HepG2 (cell line): Measurements from ENCODE around the gene C3orf18. TPM values are rescaled to one million over a fixed set of nuclear protein-coding genes. Genes with fewer than 3 reads are reported as not detected.

Experiments
- ATAC-seq: fragments of 200-7000 bp; cut with Tn5 transposase; 3 replicates; pipeline ENCODE4 v1.9.1; 2020; ENCODE audit warnings: mild to moderate bottlenecking, moderate library complexity
- BruUV-seq: library from RNA; stranded (reverse); fragments of 400-500 nt; replicated peaks from 2 replicates; lab custom pipeline; 2021; lab: Mats Ljungman, UMichigan
- CTCF ChIA-PET: fragments of 300-600 bp; formaldehyde crosslinking; extraction: SDS; loops from one replicate; lab custom pipeline; 2021; ENCODE audit warnings: low total read pairs, inconsistent platforms, low intra/inter-chr PET ratio; lab: Yijun Ruan, JAX
- POLR2A ChIA-PET: fragments of 350-600 bp; sonication (Branson Sonifier 250); formaldehyde crosslinking; loops from one replicate; lab custom pipeline; 2020; ENCODE audit warnings: antibody characterized with exemption, inconsistent platforms; lab: Yijun Ruan, JAX
- DNase-seq: peaks from one replicate; pipeline ENCODE4 v3.0.0-alpha.2; 2015; ENCODE audit warnings: low spot score
- FAIRE-seq: peaks from 3 replicates; lab custom pipeline; 2011; peaks lifted over from hg19 to GRCh38; lab: Jason Lieb, UNC
- H2AFZ ChIP-seq: one replicate; pipeline ENCODE4 v1.6.1; 2011; ENCODE audit warnings: low read length, inconsistent platforms
- H3K27ac ChIP-seq: fragments of 300-600 bp; 3 replicates; pipeline ENCODE4 v1.8.0; 2011; ENCODE audit warnings: mixed run types, mild to moderate bottlenecking, mixed read lengths, low read length, inconsistent platforms; ENCODE audit not compliant: insufficient read depth; ENCODE audit errors: extremely low read length
- H3K27me3 ChIP-seq, 2 experiments: fragments of 200-600 bp in 1 of 2; 2 replicates in 1 of 2; 3 replicates in 1 of 2; pipeline versions ENCODE4 v1.6.0 to v1.8.0; 2011; ENCODE audit warnings: low read length in 2 of 2, mild to moderate bottlenecking in 2 of 2, moderate library complexity in 2 of 2, inconsistent platforms in 1 of 2; ENCODE audit not compliant: insufficient read depth in 2 of 2, control insufficient read depth in 1 of 2
- H3K36me3 ChIP-seq, 2 experiments: fragments of 200-600 bp in 1 of 2; replicated peaks in 1 of 2; 2 replicates in 1 of 2; 3 replicates in 1 of 2; pipeline versions ENCODE4 v1.5.1 to v1.8.0; 2011; ENCODE audit warnings: low read length in 2 of 2, inconsistent platforms in 1 of 2; ENCODE audit not compliant: insufficient read depth in 2 of 2, control insufficient read depth in 1 of 2
- H3K4me1 ChIP-seq: 2 replicates; pipeline ENCODE4 v1.5.1; 2012; ENCODE audit warnings: low read length, inconsistent platforms; ENCODE audit not compliant: insufficient read depth
- H3K4me2 ChIP-seq: 2 replicates; pipeline ENCODE4 v1.6.0; 2011; ENCODE audit warnings: low read depth, low read length, inconsistent platforms
- H3K4me3 ChIP-seq, 3 experiments: fragments of 200-600 bp in 1 of 3; sonication (generic), shearing (Covaris generic) in 1 of 3; replicated peaks in 1 of 3; 2 replicates each; pipeline ENCODE4 v1.5.1; 2011 to 2016; ENCODE audit warnings: low read length in 3 of 3, inconsistent platforms in 2 of 3, low read depth in 2 of 3, mild to moderate bottlenecking in 2 of 3, control low read depth in 1 of 3, mixed read lengths in 1 of 3; ENCODE audit not compliant: insufficient read depth in 1 of 3
- H3K79me2 ChIP-seq: one replicate; pipeline ENCODE4 v1.6.1; 2011; ENCODE audit warnings: low read length, inconsistent platforms; ENCODE audit not compliant: insufficient read depth
- H3K9ac ChIP-seq: 2 replicates; pipeline ENCODE4 v1.6.0; 2011; ENCODE audit warnings: mild to moderate bottlenecking, low read depth, low read length, inconsistent platforms; ENCODE audit not compliant: insufficient read depth
- H3K9me3 ChIP-seq: 2 replicates; pipeline ENCODE4 v1.5.1; 2012; ENCODE audit warnings: mild to moderate bottlenecking, low read length
- H4K20me1 ChIP-seq: 2 replicates; pipeline ENCODE4 v1.6.0; 2011; ENCODE audit warnings: inconsistent platforms, mild to moderate bottlenecking, low read length, moderate library complexity; ENCODE audit not compliant: insufficient read depth
- GTF2F1 ChIP-seq: fragments of 150-350 bp; IDR thresholded peaks from 2 replicates; pipeline ENCODE4 v1.6.1; 2014; ENCODE audit warnings: low read length
- PCBP1 ChIP-seq: fragments of 200-400 bp; formaldehyde crosslinking; IDR thresholded peaks from 2 replicates; pipeline ENCODE4 v1.6.1; 2017; ENCODE audit warnings: mild to moderate bottlenecking, low read depth, low read length, borderline replicate concordance
- SMAD3 ChIP-seq: sonication (generic); formaldehyde crosslinking; IDR thresholded peaks from 2 replicates; pipeline ENCODE4 v1.4.0; 2020; ENCODE audit warnings: missing genetic modification reagents
- TBX2 ChIP-seq: sonication (generic); formaldehyde crosslinking; IDR thresholded peaks from 2 replicates; pipeline ENCODE4 v1.5.0; 2020; ENCODE audit warnings: missing genetic modification reagents, mild to moderate bottlenecking, borderline replicate concordance
- ZNF564 ChIP-seq: sonication (generic); formaldehyde crosslinking; IDR thresholded peaks from 2 replicates; pipeline ENCODE4 v1.8.1; 2023; ENCODE audit warnings: mild to moderate bottlenecking, missing genetic modification reagents
- WGBS: methylation state at CpG from one replicate; pipeline ENCODE4 v1.1.6; 2017; ENCODE audit warnings: low lambda C conversion rate; 5-methylcytosine and 5-hydroxymethylcytosine counted together
- in situ Hi-C: cut with HindIII; loops from 2 replicates; pipeline ENCODE4 v1.10.0; 2017; ENCODE audit warnings: low pct_unique_long_range_greater_than_20kb; ENCODE audit not compliant: extremely low pct_ligation_motif_present
- intact Hi-C: fragments of 100-400 bp; cut with micrococcal nuclease; formaldehyde crosslinking; loops from one replicate; pipeline ENCODE4 v1.10.0; 2022; ENCODE audit not compliant: unreplicated experiment
- polyA plus RNA-seq, 8 experiments: library from polyadenylated mRNA; depleted of rRNA in 3 of 8; stranded (reverse) in 7 of 8; unstranded in 1 of 8; fragments of >200 nt; fragmentation: Illumina TruSeq in 4 of 8; extraction: Trizol in 4 of 8; gene quantifications; 2 replicates each; pipeline versions ENCODE4 v1.2.1 to v1.2.3, GENCODE V29; 2011 to 2016; ENCODE audit warnings: low read depth in 4 of 8, missing spikeins in 1 of 8, mixed read lengths in 1 of 8; ENCODE audit not compliant: insufficient read depth in 1 of 8
- total RNA-seq, 5 experiments: library from RNA; depleted of rRNA; stranded (reverse); fragments of >200 nt; fragmentation: Illumina TruSeq; extraction: Trizol; gene quantifications; 2 replicates each; pipeline ENCODE4 v1.2.3, GENCODE V29; 2016; ENCODE audit warnings: low read depth in 1 of 5
- TF ChIP-seq, protein P1 (sequence below): sonication (generic); formaldehyde crosslinking; IDR thresholded peaks from 2 replicates; pipeline ENCODE4 v1.8.1; 2023; ENCODE audit warnings: missing genetic modification reagents, inconsistent platforms, borderline replicate concordance
- TF ChIP-seq, protein P2 (sequence below), 2 experiments: sonication (generic) in 1 of 2; formaldehyde crosslinking in 1 of 2; IDR thresholded peaks; 2 replicates each; pipeline versions ENCODE4 v1.5.1 to v1.6.1; 2011 to 2020; ENCODE audit warnings: borderline replicate concordance in 1 of 2, low read depth in 1 of 2, low read length in 1 of 2, mild to moderate bottlenecking in 1 of 2, missing genetic modification reagents in 1 of 2, moderate library complexity in 1 of 2
- TF ChIP-seq, protein P3 (sequence below): sonication (generic); formaldehyde crosslinking; IDR thresholded peaks from 2 replicates; pipeline ENCODE4 v1.4.0; 2020; ENCODE audit warnings: mild to moderate bottlenecking, missing genetic modification reagents, borderline replicate concordance
- TF ChIP-seq, protein P4 (sequence below): sonication (generic); formaldehyde crosslinking; conservative IDR thresholded peaks from 2 replicates; pipeline ENCODE4 v1.8.0; 2022; ENCODE audit warnings: mild to moderate bottlenecking, moderate library complexity, missing genetic modification reagents

C3orf18 gene
- total and polyA plus RNA-seq, 2 of the 13 experiments (the other 11 are each of a cell fraction or from before 2014, with no cell fraction given): 1.6 to 4.8 TPM

DNA sequence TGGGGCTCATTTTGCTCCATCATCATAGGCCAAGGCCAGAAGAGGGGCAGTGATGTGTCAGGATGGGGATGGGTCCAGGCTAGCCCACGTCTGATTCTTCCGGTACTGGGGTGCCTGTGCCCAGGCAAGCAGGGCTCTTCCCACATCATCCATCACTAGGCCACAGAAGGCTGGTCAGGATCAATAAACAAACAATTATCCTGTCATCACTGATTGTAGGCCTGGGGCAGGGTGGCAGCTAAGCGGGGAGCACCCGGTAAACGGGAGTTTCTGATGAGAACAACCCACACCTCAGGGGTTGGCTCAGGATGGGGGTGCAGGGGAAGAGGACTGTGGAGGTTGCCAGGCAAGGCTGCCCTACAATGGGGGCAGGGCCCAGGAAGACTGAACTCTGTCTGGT lies 46.0 kb downstream of the C3orf18 start:
- peaks cover 5% of the 10 kb centered on the region for H3K4me1 ChIP-seq
- FAIRE-seq (no peak), DNase-seq (no peak), ATAC-seq (no peak)
- POLR2A ChIA-PET: no interaction called here
- no peaks in the 10 kb centered on the region for H4K20me1 ChIP-seq
- H3K36me3 ChIP-seq: no peaks in the 10 kb centered on the region
- in situ Hi-C loops (no loop called here), intact Hi-C loops (no loop called here)
- H3K27me3 ChIP-seq: peaks cover 3 to 26% of the 10 kb centered on the region in 2 experiments; a peak in 3 of 5 replicates
- no peak for TF ChIP-seq SMAD3 (CRISPR knock-in tag)
- TF ChIP-seq, protein P1, sequence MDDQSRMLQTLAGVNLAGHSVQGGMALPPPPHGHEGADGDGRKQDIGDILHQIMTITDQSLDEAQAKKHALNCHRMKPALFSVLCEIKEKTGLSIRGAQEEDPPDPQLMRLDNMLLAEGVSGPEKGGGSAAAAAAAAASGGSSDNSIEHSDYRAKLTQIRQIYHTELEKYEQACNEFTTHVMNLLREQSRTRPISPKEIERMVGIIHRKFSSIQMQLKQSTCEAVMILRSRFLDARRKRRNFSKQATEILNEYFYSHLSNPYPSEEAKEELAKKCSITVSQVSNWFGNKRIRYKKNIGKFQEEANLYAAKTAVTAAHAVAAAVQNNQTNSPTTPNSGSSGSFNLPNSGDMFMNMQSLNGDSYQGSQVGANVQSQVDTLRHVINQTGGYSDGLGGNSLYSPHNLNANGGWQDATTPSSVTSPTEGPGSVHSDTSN (CRISPR knock-in tag): no peak
- no peak for TF ChIP-seq ZNF564 (CRISPR knock-in tag)
- TF ChIP-seq TBX2 (CRISPR knock-in tag): no peak
- no peak for TF ChIP-seq PCBP1
- TF ChIP-seq, protein P2, sequence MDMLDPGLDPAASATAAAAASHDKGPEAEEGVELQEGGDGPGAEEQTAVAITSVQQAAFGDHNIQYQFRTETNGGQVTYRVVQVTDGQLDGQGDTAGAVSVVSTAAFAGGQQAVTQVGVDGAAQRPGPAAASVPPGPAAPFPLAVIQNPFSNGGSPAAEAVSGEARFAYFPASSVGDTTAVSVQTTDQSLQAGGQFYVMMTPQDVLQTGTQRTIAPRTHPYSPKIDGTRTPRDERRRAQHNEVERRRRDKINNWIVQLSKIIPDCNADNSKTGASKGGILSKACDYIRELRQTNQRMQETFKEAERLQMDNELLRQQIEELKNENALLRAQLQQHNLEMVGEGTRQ (IDR thresholded peaks at IDR 0.05; ENCODE audit: low read depth, low read length): no peak
- TF ChIP-seq, protein P2 (CRISPR knock-in tag; IDR thresholded peaks at IDR 0.05; ENCODE audit: borderline replicate concordance): no peak
- TF ChIP-seq, protein P3, sequence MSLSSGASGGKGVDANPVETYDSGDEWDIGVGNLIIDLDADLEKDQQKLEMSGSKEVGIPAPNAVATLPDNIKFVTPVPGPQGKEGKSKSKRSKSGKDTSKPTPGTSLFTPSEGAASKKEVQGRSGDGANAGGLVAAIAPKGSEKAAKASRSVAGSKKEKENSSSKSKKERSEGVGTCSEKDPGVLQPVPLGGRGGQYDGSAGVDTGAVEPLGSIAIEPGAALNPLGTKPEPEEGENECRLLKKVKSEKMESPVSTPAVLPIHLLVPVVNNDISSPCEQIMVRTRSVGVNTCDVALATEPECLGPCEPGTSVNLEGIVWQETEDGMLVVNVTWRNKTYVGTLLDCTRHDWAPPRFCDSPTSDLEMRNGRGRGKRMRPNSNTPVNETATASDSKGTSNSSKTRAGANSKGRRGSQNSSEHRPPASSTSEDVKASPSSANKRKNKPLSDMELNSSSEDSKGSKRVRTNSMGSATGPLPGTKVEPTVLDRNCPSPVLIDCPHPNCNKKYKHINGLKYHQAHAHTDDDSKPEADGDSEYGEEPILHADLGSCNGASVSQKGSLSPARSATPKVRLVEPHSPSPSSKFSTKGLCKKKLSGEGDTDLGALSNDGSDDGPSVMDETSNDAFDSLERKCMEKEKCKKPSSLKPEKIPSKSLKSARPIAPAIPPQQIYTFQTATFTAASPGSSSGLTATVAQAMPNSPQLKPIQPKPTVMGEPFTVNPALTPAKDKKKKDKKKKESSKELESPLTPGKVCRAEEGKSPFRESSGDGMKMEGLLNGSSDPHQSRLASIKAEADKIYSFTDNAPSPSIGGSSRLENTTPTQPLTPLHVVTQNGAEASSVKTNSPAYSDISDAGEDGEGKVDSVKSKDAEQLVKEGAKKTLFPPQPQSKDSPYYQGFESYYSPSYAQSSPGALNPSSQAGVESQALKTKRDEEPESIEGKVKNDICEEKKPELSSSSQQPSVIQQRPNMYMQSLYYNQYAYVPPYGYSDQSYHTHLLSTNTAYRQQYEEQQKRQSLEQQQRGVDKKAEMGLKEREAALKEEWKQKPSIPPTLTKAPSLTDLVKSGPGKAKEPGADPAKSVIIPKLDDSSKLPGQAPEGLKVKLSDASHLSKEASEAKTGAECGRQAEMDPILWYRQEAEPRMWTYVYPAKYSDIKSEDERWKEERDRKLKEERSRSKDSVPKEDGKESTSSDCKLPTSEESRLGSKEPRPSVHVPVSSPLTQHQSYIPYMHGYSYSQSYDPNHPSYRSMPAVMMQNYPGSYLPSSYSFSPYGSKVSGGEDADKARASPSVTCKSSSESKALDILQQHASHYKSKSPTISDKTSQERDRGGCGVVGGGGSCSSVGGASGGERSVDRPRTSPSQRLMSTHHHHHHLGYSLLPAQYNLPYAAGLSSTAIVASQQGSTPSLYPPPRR (CRISPR knock-in tag): no peak
- TF ChIP-seq, protein P4, sequence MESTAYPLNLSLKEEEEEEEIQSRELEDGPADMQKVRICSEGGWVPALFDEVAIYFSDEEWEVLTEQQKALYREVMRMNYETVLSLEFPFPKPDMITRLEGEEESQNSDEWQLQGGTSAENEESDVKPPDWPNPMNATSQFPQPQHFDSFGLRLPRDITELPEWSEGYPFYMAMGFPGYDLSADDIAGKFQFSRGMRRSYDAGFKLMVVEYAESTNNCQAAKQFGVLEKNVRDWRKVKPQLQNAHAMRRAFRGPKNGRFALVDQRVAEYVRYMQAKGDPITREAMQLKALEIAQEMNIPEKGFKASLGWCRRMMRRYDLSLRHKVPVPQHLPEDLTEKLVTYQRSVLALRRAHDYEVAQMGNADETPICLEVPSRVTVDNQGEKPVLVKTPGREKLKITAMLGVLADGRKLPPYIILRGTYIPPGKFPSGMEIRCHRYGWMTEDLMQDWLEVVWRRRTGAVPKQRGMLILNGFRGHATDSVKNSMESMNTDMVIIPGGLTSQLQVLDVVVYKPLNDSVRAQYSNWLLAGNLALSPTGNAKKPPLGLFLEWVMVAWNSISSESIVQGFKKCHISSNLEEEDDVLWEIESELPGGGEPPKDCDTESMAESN: no peak
- TF ChIP-seq GTF2F1: no peak
- no TSS peak for BruUV-seq
- no peak overlapping the region for H3K27ac ChIP-seq
- no peak overlapping the region for H3K4me3 ChIP-seq
- no peak overlapping the region for H2AFZ ChIP-seq
- no peaks in the 10 kb centered on the region for H3K9me3 ChIP-seq
- CTCF ChIA-PET: no interaction called here
- H3K79me2 ChIP-seq: no peaks in the 10 kb centered on the region
- H3K4me2 ChIP-seq: no peak overlapping the region
- no peak overlapping the region for H3K9ac ChIP-seq
- WGBS: 0% methylated on average over 3 of the region's 5 CpGs
